SK-N-SH (cell line): ENCODE measurements around the gene OR10A3.

Experiments
- CTCF ChIP-seq: fragments of 200-600 bp; sonication (generic); IDR thresholded peaks from 2 replicates; pipeline ENCODE4 v1.6.1; 2017; ENCODE audit warnings: antibody characterized with exemption, mild to moderate bottlenecking, moderate library complexity
- FOXM1 ChIP-seq: IDR thresholded peaks from 2 replicates; pipeline ENCODE4 v1.4.0; 2012; ENCODE audit warnings: low read depth, mild to moderate bottlenecking
- YY1 ChIP-seq: IDR thresholded peaks from 2 replicates; pipeline ENCODE4 v1.4.0; 2012; ENCODE audit warnings: low read depth, mild to moderate bottlenecking

- no peak for TF ChIP-seq CTCF
- TF ChIP-seq YY1 = no peak
- no peak for TF ChIP-seq FOXM1
Observed at GRCh38 chr11:7973011-7973410, 31.5 kb upstream of the OR10A3 start.
